Colonic mucosa (tissue), 4 donors: ENCODE measurements around the gene SACS. TPM values are rescaled to one million over a fixed set of nuclear protein-coding genes. Genes with fewer than 3 reads are reported as not detected.

Experiments
- DNase-seq: peaks from one replicate; pipeline ENCODE4 v3.0.0-alpha.2; 2020
- H3K27ac ChIP-seq: fragments of 200-600 bp; one replicate; pipeline ENCODE4 v1.8.0; 2021
- H3K27me3 ChIP-seq: fragments of 200-600 bp; one replicate; pipeline ENCODE4 v1.8.0; 2021
- H3K36me3 ChIP-seq: fragments of 200-600 bp; one replicate; pipeline ENCODE4 v1.8.0; 2021
- H3K4me1 ChIP-seq: fragments of 200-600 bp; one replicate; pipeline ENCODE4 v1.8.0; 2021; ENCODE audit warnings: mild to moderate bottlenecking
- H3K4me3 ChIP-seq: fragments of 200-600 bp; one replicate; pipeline ENCODE4 v1.8.0; 2021
- H3K9ac ChIP-seq, 2 donors: one replicate each; pipeline ENCODE4 v1.7.0; 2013; ENCODE audit warnings: control low read depth in 2 of 2, low read depth in 2 of 2, low read length in 2 of 2
- H3K9me3 ChIP-seq: fragments of 200-600 bp; one replicate; pipeline ENCODE4 v1.8.0; 2021
- intact Hi-C: fragments of 100-400 bp; cut with DNase I; formaldehyde crosslinking; loops from one replicate; pipeline ENCODE4 v1.14.1; 2022
- total RNA-seq, 2 donors: library from RNA; stranded (reverse); fragmentation: NEBNext Ultra II Directional in 1 of 2; extraction: Animal tissue kit (Norgen Biotek cat#: 25700) in 1 of 2; gene quantifications; one replicate each; pipeline ENCODE4 v1.2.1, GENCODE V29; 2021
- TF ChIP-seq, protein P1 (sequence below): fragments of 200-600 bp; IDR thresholded peaks from one replicate; pipeline ENCODE4 v1.8.0; 2022; ENCODE audit warnings: antibody characterized with exemption, mild to moderate bottlenecking
- donor health status: healthy.
- donor health status: DM: no; HTN: no; CAD: no.
- donor health status: DM: no; HTN: no; CAD: no.

SACS gene
- total RNA-seq, 2 donors from 2014 or later: 4.9 to 5.4 TPM

DNA sequence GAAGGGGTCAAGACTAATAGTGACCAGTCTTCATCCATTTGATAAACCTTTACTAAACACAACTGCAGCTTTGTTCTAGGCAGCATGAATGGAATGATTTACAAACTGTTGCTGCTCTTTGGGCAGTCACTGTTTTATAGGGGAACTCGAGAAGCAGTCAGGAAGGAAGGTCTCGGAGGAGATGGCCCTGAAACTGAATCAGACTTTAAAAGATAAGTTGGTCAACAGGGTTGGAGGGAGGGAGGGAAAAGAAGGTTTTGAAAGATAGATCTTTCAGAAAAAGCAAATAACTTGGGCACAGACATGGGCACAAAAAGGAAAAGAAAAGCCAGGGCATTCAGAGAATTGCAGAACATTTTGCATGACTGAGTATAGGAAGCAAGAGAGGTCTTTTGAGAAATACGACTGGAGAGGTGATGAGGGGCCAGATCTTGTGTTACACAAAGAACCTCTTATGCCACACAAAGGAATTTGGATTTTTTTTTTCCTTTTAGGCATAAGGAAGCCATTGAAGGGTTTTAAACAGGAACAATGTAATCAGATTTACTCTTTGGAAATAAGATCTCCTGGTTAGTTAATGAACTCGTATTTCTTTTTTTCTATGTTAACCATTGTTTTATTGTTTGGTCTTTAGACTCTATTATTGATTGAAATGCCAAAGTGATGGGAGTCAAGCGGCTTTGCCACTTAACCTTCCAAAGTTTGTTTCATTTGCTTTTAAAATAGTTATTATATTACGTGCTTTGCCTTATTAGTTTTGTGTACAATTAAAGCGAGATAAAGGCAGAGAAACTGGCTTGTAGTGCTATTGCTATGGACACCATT is 37.5 kb upstream of the SACS start:
- H3K4me1 ChIP-seq: no peaks in the 10 kb centered on the region
- intact Hi-C loops: no loop called here

DNA sequence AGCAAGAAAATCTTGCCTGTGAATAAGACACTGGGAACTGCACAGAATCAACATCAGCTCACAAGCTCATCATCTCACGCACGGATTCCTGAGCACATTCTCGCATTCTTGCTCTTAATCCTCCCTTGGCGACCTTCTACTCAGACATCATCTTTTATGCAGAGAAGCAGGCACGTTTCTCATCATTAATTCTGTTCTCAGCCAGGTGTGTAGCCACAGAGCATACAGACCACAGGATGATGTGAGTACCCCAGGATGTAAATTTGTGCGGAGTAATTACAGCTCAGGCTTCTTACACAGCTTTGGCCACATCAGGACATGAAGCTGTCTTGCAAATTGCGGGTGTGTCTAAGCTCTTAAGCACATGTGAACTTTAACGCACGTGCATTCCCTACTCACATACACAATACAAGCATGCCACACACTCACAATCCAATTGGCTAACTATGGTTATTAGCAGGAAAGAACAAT is 36.5 kb upstream of the SACS start:
- H3K27me3 ChIP-seq: no peaks in the 10 kb centered on the region
- intact Hi-C loops: no loop called here
- TF ChIP-seq, protein P1, sequence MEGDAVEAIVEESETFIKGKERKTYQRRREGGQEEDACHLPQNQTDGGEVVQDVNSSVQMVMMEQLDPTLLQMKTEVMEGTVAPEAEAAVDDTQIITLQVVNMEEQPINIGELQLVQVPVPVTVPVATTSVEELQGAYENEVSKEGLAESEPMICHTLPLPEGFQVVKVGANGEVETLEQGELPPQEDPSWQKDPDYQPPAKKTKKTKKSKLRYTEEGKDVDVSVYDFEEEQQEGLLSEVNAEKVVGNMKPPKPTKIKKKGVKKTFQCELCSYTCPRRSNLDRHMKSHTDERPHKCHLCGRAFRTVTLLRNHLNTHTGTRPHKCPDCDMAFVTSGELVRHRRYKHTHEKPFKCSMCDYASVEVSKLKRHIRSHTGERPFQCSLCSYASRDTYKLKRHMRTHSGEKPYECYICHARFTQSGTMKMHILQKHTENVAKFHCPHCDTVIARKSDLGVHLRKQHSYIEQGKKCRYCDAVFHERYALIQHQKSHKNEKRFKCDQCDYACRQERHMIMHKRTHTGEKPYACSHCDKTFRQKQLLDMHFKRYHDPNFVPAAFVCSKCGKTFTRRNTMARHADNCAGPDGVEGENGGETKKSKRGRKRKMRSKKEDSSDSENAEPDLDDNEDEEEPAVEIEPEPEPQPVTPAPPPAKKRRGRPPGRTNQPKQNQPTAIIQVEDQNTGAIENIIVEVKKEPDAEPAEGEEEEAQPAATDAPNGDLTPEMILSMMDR: no peak

More for the DNA sequence above, 37.5 kb upstream of the SACS start:
- Histone ChIP-seq H3K36me3 (no peaks in the 10 kb centered on the region), H3K4me3 (no peak overlapping the region), H3K9me3 (no peaks in the 10 kb centered on the region), H3K27me3 (no peaks in the 10 kb centered on the region), H3K9ac (no peak overlapping the region), H3K27ac (no peak overlapping the region)
- DNase-seq: no peak
- TF ChIP-seq, protein P1: no peak

DNA sequence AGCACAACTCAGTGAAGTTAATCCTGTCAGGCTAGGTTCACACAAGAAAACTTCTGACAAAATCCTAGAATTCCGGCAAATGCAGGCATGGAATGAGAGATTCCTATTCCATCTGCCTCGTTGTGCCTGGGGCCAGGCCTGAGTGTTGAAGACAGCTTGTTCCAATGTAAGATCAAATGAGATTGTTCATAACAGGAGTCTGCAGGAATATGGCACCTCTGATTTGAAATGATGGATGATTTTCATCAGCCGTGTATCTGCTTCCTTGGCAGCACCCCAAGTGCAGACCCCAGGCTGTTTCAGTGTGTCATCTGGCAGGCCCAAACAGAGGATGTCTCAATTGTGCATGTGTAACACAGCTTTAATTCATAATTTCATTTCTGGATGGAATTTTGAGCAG is 35.3 kb upstream of the SACS start:
- H3K36me3 ChIP-seq: no peaks in the 10 kb centered on the region
- no peak for DNase-seq
- H3K9me3 ChIP-seq: no peaks in the 10 kb centered on the region
- no peak overlapping the region for H3K27ac ChIP-seq
- H3K4me1 ChIP-seq: no peaks in the 10 kb centered on the region
- H3K4me3 ChIP-seq: no peak overlapping the region
- no peaks in the 10 kb centered on the region for H3K27me3 ChIP-seq
- intact Hi-C loops: no loop called here
- TF ChIP-seq, protein P1: no peak
- H3K9ac ChIP-seq: no peak overlapping the region

More for the DNA sequence above, 36.5 kb upstream of the SACS start:
- H3K4me3 ChIP-seq: no peak overlapping the region
- H3K9ac ChIP-seq: no peak overlapping the region
- no peaks in the 10 kb centered on the region for H3K36me3 ChIP-seq
- no peak overlapping the region for H3K27ac ChIP-seq
- H3K9me3 ChIP-seq: no peaks in the 10 kb centered on the region
- no peak for DNase-seq
- no peaks in the 10 kb centered on the region for H3K4me1 ChIP-seq

DNA sequence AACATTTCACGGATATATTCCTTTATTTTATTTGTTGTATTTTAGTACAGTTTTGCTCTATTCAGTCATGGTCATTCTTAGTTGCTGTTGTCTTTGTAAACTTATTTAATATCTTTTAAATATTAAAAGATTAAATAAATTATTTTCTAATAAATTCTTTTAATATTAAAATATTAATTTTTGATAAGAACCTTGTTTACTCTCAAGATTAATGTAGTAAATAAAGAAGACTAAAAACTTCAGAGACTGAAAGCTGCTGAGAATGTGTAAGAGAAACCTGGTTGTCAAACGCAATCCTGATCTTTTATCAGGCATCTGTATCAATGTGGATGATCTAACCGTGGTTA is 34.4 kb upstream of the SACS start:
- intact Hi-C loops: loop anchor here (2.0 kb wide), 1 partner anchor 403 kb away; no protein-coding TSS in a partner anchor
- no peaks in the 10 kb centered on the region for H3K9me3 ChIP-seq
- no peaks in the 10 kb centered on the region for H3K27me3 ChIP-seq
- TF ChIP-seq, protein P1: no peak
- no peak overlapping the region for H3K9ac ChIP-seq
- H3K36me3 ChIP-seq: no peaks in the 10 kb centered on the region
- no peak overlapping the region for H3K27ac ChIP-seq
- H3K4me3 ChIP-seq: no peak overlapping the region
- no peaks in the 10 kb centered on the region for H3K4me1 ChIP-seq
- DNase-seq: no peak

DNA sequence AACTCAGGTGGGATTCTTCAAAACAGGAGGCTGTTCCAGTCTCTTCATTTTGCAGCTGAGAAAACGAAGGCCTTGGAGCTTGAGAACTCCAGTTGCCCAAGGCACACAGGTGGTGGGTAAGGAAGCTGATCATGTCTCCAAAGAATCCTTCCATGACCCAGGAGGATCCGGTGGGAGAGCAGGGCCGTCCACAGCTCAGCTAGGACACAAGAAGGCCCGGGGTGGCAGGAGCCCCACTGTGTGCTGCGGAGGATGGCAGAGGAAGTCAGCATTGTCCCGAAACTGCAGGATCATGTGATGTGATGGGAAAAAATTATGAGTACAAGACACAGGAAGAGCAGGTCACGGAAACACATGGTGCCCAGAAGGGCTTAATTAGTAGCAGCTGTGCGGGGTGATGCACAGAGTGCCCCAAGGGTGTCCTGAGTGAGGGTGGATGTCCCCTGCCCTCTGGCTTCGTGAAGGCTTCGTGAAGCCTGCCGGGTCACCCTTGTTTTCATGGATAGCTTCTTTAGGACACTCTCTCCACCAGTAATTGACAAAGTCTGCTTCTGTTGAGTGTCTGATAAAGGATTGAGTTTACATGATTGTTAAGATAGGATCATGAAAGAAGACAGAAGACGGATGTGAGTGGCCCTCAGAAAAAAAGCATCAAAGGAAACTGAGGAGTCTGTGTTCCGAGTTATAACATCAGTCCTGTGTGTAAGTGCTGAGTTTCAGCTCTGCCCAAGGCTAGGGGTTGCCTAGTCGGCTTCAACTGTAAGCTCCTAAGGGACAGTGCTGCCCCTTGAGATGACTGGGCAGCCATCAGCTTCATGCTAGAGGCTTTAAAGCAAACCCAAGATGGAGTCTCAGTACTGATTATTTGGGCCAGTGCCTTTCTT is 33.8 kb upstream of the SACS start:
- no peaks in the 10 kb centered on the region for H3K27me3 ChIP-seq
- no peak overlapping the region for H3K27ac ChIP-seq
- H3K9me3 ChIP-seq: no peaks in the 10 kb centered on the region
- DNase-seq: no peak
- H3K4me1 ChIP-seq: no peaks in the 10 kb centered on the region
- H3K36me3 ChIP-seq: no peaks in the 10 kb centered on the region
- H3K4me3 ChIP-seq: no peak overlapping the region
- intact Hi-C loops: loop anchor here (2.0 kb wide), 1 partner anchor 404 kb away; no protein-coding TSS in a partner anchor
- H3K9ac ChIP-seq: no peak overlapping the region
- TF ChIP-seq, protein P1: no peak
